ENCODE measurements around the gene PPP1R11. TPM values are rescaled to one million over a fixed set of nuclear protein-coding genes. Genes with fewer than 3 reads are reported as not detected.

PPP1R11 gene
- total and polyA plus RNA-seq, 2 of the 13 experiments (the other 11 are each of a cell fraction or from before 2014, with no cell fraction given): 32.1 to 58.9 TPM

- TF ChIP-seq ZNF543 (CRISPR knock-in tag; IDR thresholded peaks at IDR 0.05): peak; percentile 72
- TF ChIP-seq MXI1 (IDR thresholded peaks at IDR 0.05; ENCODE audit: borderline replicate concordance, low read depth, low read length): peak; percentile 83; the same call in 1 of the 3 replicates
- TF ChIP-seq, protein P1, sequence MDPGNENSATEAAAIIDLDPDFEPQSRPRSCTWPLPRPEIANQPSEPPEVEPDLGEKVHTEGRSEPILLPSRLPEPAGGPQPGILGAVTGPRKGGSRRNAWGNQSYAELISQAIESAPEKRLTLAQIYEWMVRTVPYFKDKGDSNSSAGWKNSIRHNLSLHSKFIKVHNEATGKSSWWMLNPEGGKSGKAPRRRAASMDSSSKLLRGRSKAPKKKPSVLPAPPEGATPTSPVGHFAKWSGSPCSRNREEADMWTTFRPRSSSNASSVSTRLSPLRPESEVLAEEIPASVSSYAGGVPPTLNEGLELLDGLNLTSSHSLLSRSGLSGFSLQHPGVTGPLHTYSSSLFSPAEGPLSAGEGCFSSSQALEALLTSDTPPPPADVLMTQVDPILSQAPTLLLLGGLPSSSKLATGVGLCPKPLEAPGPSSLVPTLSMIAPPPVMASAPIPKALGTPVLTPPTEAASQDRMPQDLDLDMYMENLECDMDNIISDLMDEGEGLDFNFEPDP (CRISPR knock-in tag; conservative IDR thresholded peaks at IDR 0.05): 0 out of 2 replicates have a peak, but pooled peaks have one; percentile 12
- no peak for TF ChIP-seq MTF1 (CRISPR knock-in tag; IDR thresholded peaks at IDR 0.05)
- TF ChIP-seq, protein P2, sequence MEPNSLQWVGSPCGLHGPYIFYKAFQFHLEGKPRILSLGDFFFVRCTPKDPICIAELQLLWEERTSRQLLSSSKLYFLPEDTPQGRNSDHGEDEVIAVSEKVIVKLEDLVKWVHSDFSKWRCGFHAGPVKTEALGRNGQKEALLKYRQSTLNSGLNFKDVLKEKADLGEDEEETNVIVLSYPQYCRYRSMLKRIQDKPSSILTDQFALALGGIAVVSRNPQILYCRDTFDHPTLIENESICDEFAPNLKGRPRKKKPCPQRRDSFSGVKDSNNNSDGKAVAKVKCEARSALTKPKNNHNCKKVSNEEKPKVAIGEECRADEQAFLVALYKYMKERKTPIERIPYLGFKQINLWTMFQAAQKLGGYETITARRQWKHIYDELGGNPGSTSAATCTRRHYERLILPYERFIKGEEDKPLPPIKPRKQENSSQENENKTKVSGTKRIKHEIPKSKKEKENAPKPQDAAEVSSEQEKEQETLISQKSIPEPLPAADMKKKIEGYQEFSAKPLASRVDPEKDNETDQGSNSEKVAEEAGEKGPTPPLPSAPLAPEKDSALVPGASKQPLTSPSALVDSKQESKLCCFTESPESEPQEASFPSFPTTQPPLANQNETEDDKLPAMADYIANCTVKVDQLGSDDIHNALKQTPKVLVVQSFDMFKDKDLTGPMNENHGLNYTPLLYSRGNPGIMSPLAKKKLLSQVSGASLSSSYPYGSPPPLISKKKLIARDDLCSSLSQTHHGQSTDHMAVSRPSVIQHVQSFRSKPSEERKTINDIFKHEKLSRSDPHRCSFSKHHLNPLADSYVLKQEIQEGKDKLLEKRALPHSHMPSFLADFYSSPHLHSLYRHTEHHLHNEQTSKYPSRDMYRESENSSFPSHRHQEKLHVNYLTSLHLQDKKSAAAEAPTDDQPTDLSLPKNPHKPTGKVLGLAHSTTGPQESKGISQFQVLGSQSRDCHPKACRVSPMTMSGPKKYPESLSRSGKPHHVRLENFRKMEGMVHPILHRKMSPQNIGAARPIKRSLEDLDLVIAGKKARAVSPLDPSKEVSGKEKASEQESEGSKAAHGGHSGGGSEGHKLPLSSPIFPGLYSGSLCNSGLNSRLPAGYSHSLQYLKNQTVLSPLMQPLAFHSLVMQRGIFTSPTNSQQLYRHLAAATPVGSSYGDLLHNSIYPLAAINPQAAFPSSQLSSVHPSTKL (CRISPR knock-in tag; IDR thresholded peaks at IDR 0.05): peak; percentile 87
- peak; percentile 75 for TF ChIP-seq MIXL1 (CRISPR knock-in tag; IDR thresholded peaks at IDR 0.05)
- TF ChIP-seq CEBPB (IDR thresholded peaks at IDR 0.05; ENCODE audit: borderline replicate concordance, low read depth, low read length): no peak
- no peak for TF ChIP-seq TMF1 (CRISPR knock-in tag; IDR thresholded peaks at IDR 0.05; ENCODE audit: low read depth)
- peak; percentile 71; the same call in 1 of the 2 replicates for TF ChIP-seq ZNF232 (CRISPR knock-in tag; IDR thresholded peaks at IDR 0.05; ENCODE audit: borderline replicate concordance)
- TF ChIP-seq, protein P3, sequence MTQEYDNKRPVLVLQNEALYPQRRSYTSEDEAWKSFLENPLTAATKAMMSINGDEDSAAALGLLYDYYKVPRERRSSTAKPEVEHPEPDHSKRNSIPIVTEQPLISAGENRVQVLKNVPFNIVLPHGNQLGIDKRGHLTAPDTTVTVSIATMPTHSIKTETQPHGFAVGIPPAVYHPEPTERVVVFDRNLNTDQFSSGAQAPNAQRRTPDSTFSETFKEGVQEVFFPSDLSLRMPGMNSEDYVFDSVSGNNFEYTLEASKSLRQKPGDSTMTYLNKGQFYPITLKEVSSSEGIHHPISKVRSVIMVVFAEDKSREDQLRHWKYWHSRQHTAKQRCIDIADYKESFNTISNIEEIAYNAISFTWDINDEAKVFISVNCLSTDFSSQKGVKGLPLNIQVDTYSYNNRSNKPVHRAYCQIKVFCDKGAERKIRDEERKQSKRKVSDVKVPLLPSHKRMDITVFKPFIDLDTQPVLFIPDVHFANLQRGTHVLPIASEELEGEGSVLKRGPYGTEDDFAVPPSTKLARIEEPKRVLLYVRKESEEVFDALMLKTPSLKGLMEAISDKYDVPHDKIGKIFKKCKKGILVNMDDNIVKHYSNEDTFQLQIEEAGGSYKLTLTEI (CRISPR knock-in tag; conservative IDR thresholded peaks at IDR 0.05): no peak
- TF ChIP-seq ZHX1 (CRISPR knock-in tag; IDR thresholded peaks at IDR 0.05; ENCODE audit: low read depth): no peak
- TF ChIP-seq KLF6 (CRISPR knock-in tag; IDR thresholded peaks at IDR 0.05): peak; percentile 59; the same call in 1 of the 2 replicates
- peak; percentile 77 for TF ChIP-seq HNRNPLL (IDR thresholded peaks at IDR 0.05; ENCODE audit: low read depth, low read length, poor library complexity, severe bottlenecking)
- TF ChIP-seq GLI4 (CRISPR knock-in tag; IDR thresholded peaks at IDR 0.05; ENCODE audit: borderline replicate concordance): peak; percentile 25; the same call in 1 of the 2 replicates
- no peak for TF ChIP-seq MATR3 (CRISPR knock-in tag; IDR thresholded peaks at IDR 0.05)
- no peak for TF ChIP-seq GTF2F1 (IDR thresholded peaks at IDR 0.05; ENCODE audit: low read length)
- TF ChIP-seq, protein P4, sequence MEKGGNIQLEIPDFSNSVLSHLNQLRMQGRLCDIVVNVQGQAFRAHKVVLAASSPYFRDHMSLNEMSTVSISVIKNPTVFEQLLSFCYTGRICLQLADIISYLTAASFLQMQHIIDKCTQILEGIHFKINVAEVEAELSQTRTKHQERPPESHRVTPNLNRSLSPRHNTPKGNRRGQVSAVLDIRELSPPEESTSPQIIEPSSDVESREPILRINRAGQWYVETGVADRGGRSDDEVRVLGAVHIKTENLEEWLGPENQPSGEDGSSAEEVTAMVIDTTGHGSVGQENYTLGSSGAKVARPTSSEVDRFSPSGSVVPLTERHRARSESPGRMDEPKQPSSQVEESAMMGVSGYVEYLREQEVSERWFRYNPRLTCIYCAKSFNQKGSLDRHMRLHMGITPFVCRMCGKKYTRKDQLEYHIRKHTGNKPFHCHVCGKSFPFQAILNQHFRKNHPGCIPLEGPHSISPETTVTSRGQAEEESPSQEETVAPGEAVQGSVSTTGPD (CRISPR knock-in tag; IDR thresholded peaks at IDR 0.05): no peak
- no peak for TF ChIP-seq STAT5B (CRISPR knock-in tag; IDR thresholded peaks at IDR 0.05)
Observed at GRCh38 chr6:30100585-30101443, 33.8 kb downstream of the PPP1R11 start (continued).
